Spinal cord (tissue), 10 donors: Measurements from ENCODE around the gene SMC5. TPM values are rescaled to one million over a fixed set of nuclear protein-coding genes. Genes with fewer than 3 reads are reported as not detected.

Experiments
- DNase-seq, 6 donors: peaks; one replicate each; pipeline versions ENCODE4 v3.0.0 to v3.0.0-alpha.2; 2013 to 2015; ENCODE audit warnings: low spot score in 6 of 6, low read depth in 4 of 6
- H3K27ac ChIP-seq: one replicate; pipeline ENCODE4 v1.5.1; 2013; ENCODE audit warnings: low read depth, low read length, control low read depth
- H3K27me3 ChIP-seq: one replicate; pipeline ENCODE4 v1.6.1; 2013; ENCODE audit warnings: low read length; ENCODE audit not compliant: control insufficient read depth, insufficient read depth
- H3K36me3 ChIP-seq: one replicate; pipeline ENCODE4 v1.6.1; 2013; ENCODE audit warnings: low read length; ENCODE audit not compliant: control insufficient read depth, insufficient read depth
- H3K4me1 ChIP-seq: one replicate; pipeline ENCODE4 v1.6.1; 2013; ENCODE audit warnings: low read length; ENCODE audit not compliant: control insufficient read depth, insufficient read depth
- H3K4me3 ChIP-seq: one replicate; pipeline ENCODE4 v1.5.1; 2013; ENCODE audit warnings: low read depth, low read length, control low read depth
- H3K9me3 ChIP-seq: one replicate; pipeline ENCODE4 v1.6.1; 2013; ENCODE audit warnings: low read length; ENCODE audit not compliant: control insufficient read depth, insufficient read depth
- WGBS: methylation state at CpG from one replicate; pipeline ENCODE4 v1.1.5; 2013; ENCODE audit warnings: missing lambda C conversion rate; ENCODE audit not compliant: insufficient coverage; 5-methylcytosine and 5-hydroxymethylcytosine counted together
- polyA plus RNA-seq, 2 donors: library from polyadenylated mRNA; unstranded; fragments of 120-200 nt; gene quantifications; one replicate each; pipeline ENCODE4 v1.2.1, GENCODE V29; 2013; ENCODE audit not compliant: insufficient read length in 2 of 2
- total RNA-seq, 2 donors: library from RNA; depleted of rRNA in 1 of 2; stranded (reverse); fragments of 120-200 nt in 1 of 2; fragments of >200 nt in 1 of 2; gene quantifications; one replicate each; pipeline versions ENCODE4 v1.2.3 to v1.2.4, GENCODE V29; 2013 to 2014
- donor health status: healthy.

Gene SMC5
- total and polyA plus RNA-seq, 4 donors, result 24.2 to 39.5 (median 31.9) TPM

- Histone ChIP-seq H3K27me3 (no peaks in the 10 kb centered on the region), H3K27ac (no peak overlapping the region), H3K36me3 (no peaks in the 10 kb centered on the region), H3K4me1 (peaks cover 28% of the 10 kb centered on the region), H3K4me3 (no peak overlapping the region), H3K9me3 (no peaks in the 10 kb centered on the region)
- no peak for DNase-seq
- 89% methylated on average over 3 of the region's 8 CpGs for WGBS
Measured at GRCh38 chr9:70260606-70261005, 1.8 kb downstream of the SMC5 start.

GRCh38 chr9:70261131-70261870 is 2.5 kb downstream of the SMC5 start:
- WGBS, result 71% methylated on average over 4 of the region's 4 CpGs
- H3K9me3 ChIP-seq, result no peaks in the 10 kb centered on the region
- no peak overlapping the region for H3K27ac ChIP-seq
- no peaks in the 10 kb centered on the region for H3K27me3 ChIP-seq
- H3K4me1 ChIP-seq, result peaks cover 28% of the 10 kb centered on the region
- DNase-seq, result no peak
- no peaks in the 10 kb centered on the region for H3K36me3 ChIP-seq
- no peak overlapping the region for H3K4me3 ChIP-seq

- 89% methylated on average over 1 of the region's 2 CpGs for WGBS
- H3K27me3 ChIP-seq, result no peaks in the 10 kb centered on the region
- DNase-seq, result no peak
- no peak overlapping the region for H3K27ac ChIP-seq
- no peaks in the 10 kb centered on the region for H3K36me3 ChIP-seq
- peaks cover 24% of the 10 kb centered on the region for H3K4me1 ChIP-seq
- H3K9me3 ChIP-seq, result no peaks in the 10 kb centered on the region
- H3K4me3 ChIP-seq, result no peak overlapping the region
Measured at GRCh38 chr9:70262366-70262765, 3.6 kb downstream of the SMC5 start.

DNA sequence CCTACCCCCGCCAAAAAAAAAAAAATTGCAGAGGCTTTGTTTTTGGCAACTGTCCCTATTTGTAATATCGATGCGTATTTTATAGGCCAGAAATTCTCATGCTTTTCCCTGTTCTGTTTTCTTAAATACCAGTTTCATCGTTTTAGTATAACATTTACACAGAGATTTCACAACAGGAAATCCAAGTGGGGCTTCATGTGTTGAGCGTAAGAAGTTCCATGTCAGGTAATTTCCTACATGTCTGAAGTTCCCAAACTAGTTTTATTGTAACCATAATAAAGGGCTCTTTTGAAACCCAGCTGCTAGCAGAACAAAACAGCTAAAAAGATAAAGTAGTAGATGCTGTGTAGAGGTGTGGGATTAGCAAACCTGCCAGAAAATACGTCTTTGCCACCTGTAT is 4.2 kb downstream of the SMC5 start:
- Histone ChIP-seq H3K4me1 (peaks cover 21% of the 10 kb centered on the region), H3K27me3 (no peaks in the 10 kb centered on the region), H3K36me3 (no peaks in the 10 kb centered on the region), H3K4me3 (no peak overlapping the region), H3K9me3 (no peaks in the 10 kb centered on the region), H3K27ac (no peak overlapping the region)
- no peak for DNase-seq
- WGBS, result 88% methylated on average over 1 of the region's 6 CpGs

DNA sequence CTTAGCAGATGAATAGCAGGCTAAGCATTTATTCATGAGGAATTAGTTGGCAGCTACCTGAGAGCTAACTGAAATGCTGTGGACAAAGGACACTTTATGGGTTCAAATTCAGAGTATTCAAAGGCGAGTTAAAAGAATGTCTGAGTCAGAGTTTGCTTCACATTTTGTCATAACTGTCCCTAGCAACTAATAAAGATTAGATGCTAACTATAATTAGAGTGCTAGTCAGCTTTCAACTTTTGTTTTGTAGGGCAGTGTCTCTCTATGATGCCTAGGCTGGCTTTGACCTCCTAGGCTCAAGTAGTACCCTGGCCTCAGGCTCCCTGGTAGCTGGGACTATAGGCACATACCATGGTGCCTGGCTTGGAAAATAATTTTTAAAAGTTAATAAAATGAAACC is 4.6 kb downstream of the SMC5 start:
- no peak for DNase-seq
- Histone ChIP-seq H3K4me1 (peaks cover 17% of the 10 kb centered on the region), H3K9me3 (no peaks in the 10 kb centered on the region), H3K27ac (no peak overlapping the region), H3K4me3 (no peak overlapping the region), H3K27me3 (no peaks in the 10 kb centered on the region), H3K36me3 (peaks cover 2% of the 10 kb centered on the region)
- WGBS, result no CpG with 5 or more reads among the region's 1 CpG

- no peak for DNase-seq
- Histone ChIP-seq H3K27me3 (no peaks in the 10 kb centered on the region), H3K9me3 (no peaks in the 10 kb centered on the region), H3K4me1 (no peaks in the 10 kb centered on the region), H3K36me3 (peaks cover 7% of the 10 kb centered on the region), H3K4me3 (no peak overlapping the region), H3K27ac (no peak overlapping the region)
- no CpG with 5 or more reads among the region's 2 CpGs for WGBS
Measured at GRCh38 chr9:70278305-70278704, 19.5 kb downstream of the SMC5 start.

DNA sequence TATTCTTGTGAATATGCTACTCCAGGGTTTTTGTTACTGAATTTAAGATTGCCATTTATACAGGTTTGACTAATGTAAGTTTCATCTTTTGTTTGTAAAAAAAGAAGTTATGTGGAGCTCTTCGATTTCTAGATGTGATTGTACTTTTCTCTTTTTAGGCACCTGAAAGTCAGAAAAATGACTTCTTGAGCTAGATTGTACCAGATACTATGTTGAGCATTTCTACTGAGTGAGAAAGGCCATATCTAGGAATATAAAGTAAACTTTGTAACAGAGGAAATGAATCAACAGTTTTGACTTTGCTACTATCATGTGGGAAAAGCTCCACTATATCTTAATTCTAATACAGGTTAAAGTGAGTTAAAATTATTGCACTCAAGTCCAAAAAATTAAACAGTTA is 25.1 kb downstream of the SMC5 start:
- Histone ChIP-seq H3K9me3 (no peaks in the 10 kb centered on the region), H3K27me3 (no peaks in the 10 kb centered on the region), H3K27ac (no peak overlapping the region), H3K4me1 (no peaks in the 10 kb centered on the region), H3K4me3 (no peak overlapping the region), H3K36me3 (peaks cover 11% of the 10 kb centered on the region)
- 100% methylated on average over 1 of the region's 1 CpG for WGBS
- no peak for DNase-seq

DNA sequence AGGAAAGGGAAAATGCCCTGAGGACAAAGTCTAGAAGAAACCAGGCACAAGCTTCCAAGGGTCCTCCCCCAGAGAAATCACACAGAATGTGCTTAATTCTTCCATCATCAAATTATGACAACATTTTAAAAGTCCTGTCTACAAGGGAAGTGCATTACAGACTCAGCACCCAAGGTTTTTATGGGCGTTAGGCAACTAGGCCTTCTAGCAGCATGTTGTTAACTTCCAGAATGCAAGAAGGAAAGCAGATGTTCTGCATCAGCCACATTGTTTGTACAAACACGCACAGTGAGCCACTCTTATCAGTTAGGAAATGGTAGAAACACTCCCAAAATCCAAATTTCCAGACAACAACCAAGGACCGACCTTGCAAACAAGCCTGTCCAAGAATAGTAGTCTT is 26.5 kb downstream of the SMC5 start:
- H3K27me3 ChIP-seq, result no peaks in the 10 kb centered on the region

DNA sequence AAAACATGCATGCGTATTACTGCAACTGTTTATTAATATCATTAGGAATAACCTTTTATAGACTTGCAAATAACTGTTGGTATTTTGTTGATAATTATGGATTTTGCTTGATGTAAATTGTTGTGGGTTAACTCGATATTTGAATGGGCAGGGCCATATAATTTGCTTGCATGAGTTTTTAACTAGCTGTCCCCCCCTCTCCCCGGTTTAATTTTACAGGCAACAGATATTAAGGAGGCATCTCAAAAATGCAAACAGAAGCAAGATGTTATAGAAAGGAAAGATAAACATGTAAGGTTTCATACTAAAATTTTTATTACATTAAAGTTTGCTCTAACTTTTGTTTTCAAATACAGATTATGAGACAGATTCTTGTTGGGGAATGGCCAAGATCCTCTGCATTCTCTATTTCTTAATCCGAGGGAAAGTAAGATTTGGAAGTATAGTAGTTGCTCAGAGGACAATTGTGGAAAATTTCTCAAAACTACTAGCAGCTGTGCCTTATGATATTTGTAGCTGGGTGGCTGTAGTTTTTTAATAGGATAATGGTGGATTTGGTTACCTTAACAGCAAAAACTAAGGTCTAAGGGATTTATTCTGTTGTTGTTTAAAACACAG is 27.3 kb downstream of the SMC5 start:
- no peak overlapping the region for H3K4me3 ChIP-seq
- H3K36me3 ChIP-seq, result peaks cover 8% of the 10 kb centered on the region
- H3K27ac ChIP-seq, result no peak overlapping the region
- no CpG with 5 or more reads among the region's 4 CpGs for WGBS
- no peaks in the 10 kb centered on the region for H3K9me3 ChIP-seq
- H3K27me3 ChIP-seq, result no peaks in the 10 kb centered on the region
- DNase-seq, result no peak
- H3K4me1 ChIP-seq, result no peaks in the 10 kb centered on the region

More for the DNA sequence above, 26.5 kb downstream of the SMC5 start:
- peaks cover 11% of the 10 kb centered on the region for H3K36me3 ChIP-seq
- peak in 1 of 6 donors; percentile 5 for DNase-seq
- no peak overlapping the region for H3K27ac ChIP-seq
- no CpG with 5 or more reads among the region's 3 CpGs for WGBS
- H3K9me3 ChIP-seq, result no peaks in the 10 kb centered on the region
- no peaks in the 10 kb centered on the region for H3K4me1 ChIP-seq
- H3K4me3 ChIP-seq, result no peak overlapping the region

- no peak for DNase-seq
- Histone ChIP-seq H3K27ac (no peak overlapping the region), H3K27me3 (no peaks in the 10 kb centered on the region), H3K4me1 (no peaks in the 10 kb centered on the region), H3K36me3 (peaks cover 4% of the 10 kb centered on the region), H3K9me3 (peaks cover 7% of the 10 kb centered on the region), H3K4me3 (no peak overlapping the region)
- 90% methylated on average over 2 of the region's 3 CpGs for WGBS
Measured at GRCh38 chr9:70290626-70291025, 31.8 kb downstream of the SMC5 start.
